CD4-positive, alpha-beta T cell (primary cell): ENCODE data around the gene CCDC102B. TPM values are rescaled to one million over a fixed set of nuclear protein-coding genes. Genes with fewer than 3 reads are reported as not detected.

Experiments
- ATAC-seq: fragments of 200-7000 bp; cut with Tn5 transposase; one replicate; pipeline ENCODE4 v1.10.0; 2022; ENCODE audit warnings: mild to moderate bottlenecking; ENCODE audit not compliant: poor library complexity
- CTCF ChIA-PET: fragments of 350-600 bp; sonication (Branson Sonifier 250); formaldehyde crosslinking; loops from one replicate; lab custom pipeline; 2021; ENCODE audit warnings: antibody characterized with exemption, inconsistent platforms; lab: Charles Lee
- POLR2A ChIA-PET: fragments of 350-600 bp; sonication (Branson Sonifier 250); formaldehyde crosslinking; loops from one replicate; lab custom pipeline; 2021; ENCODE audit warnings: antibody characterized with exemption, inconsistent platforms; lab: Charles Lee
- DNase-seq, 14 experiments: peaks; one replicate each; pipeline ENCODE4 v3.0.0-alpha.2; 2013 to 2020; ENCODE audit warnings: mixed read lengths in 2 of 14
- H3K27ac ChIP-seq, 2 donors: one replicate each; pipeline versions ENCODE4 v1.5.1 to v1.7.0; 2013; ENCODE audit warnings: low read length in 2 of 2, low read depth in 1 of 2, mild to moderate bottlenecking in 1 of 2
- H3K27me3 ChIP-seq, 2 experiments: 1 replicate in 1 of 2; 2 replicates in 1 of 2; pipeline versions ENCODE4 v1.6.1 to v1.7.0; 2013; ENCODE audit warnings: low read length in 2 of 2, control low read depth in 1 of 2, mild to moderate bottlenecking in 1 of 2, moderate library complexity in 1 of 2; ENCODE audit not compliant: insufficient read depth in 2 of 2, control insufficient read depth in 1 of 2
- H3K36me3 ChIP-seq: one replicate; pipeline ENCODE4 v1.6.1; 2013; ENCODE audit warnings: low read length, control low read depth; ENCODE audit not compliant: insufficient read depth
- H3K4me1 ChIP-seq: one replicate; pipeline ENCODE4 v1.6.1; 2013; ENCODE audit warnings: low read length, control low read depth; ENCODE audit not compliant: insufficient read depth
- H3K4me3 ChIP-seq: one replicate; pipeline ENCODE4 v1.5.1; 2013; ENCODE audit warnings: mild to moderate bottlenecking, low read length, moderate library complexity
- H3K9me3 ChIP-seq, 2 experiments: 1 replicate in 1 of 2; 2 replicates in 1 of 2; pipeline versions ENCODE4 v1.6.1 to v1.7.0; 2013; ENCODE audit warnings: low read length in 2 of 2, mild to moderate bottlenecking in 2 of 2, control low read depth in 1 of 2, moderate library complexity in 1 of 2; ENCODE audit not compliant: control insufficient read depth in 1 of 2, insufficient read depth in 1 of 2
- H3K27ac Mint-ChIP-seq: one replicate; pipeline ENCODE4 v1.8.0; 2020; ENCODE audit warnings: mixed read lengths
- H3K27me3 Mint-ChIP-seq: one replicate; pipeline ENCODE4 v1.8.0; 2021; ENCODE audit warnings: mixed read lengths
- H3K36me3 Mint-ChIP-seq: one replicate; pipeline ENCODE4 v1.8.0; 2021; ENCODE audit warnings: low read depth, mixed read lengths
- H3K4me1 Mint-ChIP-seq: one replicate; pipeline ENCODE4 v1.8.0; 2021; ENCODE audit warnings: low read depth, mixed read lengths
- H3K4me3 Mint-ChIP-seq: one replicate; pipeline ENCODE4 v1.8.0; 2020; ENCODE audit warnings: mild to moderate bottlenecking, mixed read lengths
- H3K9me3 Mint-ChIP-seq: one replicate; pipeline ENCODE4 v1.8.0; 2020; ENCODE audit warnings: mixed read lengths
- intact Hi-C, 2 experiments: fragments of 100-400 bp; cut with DNase I in 1 of 2; cut with micrococcal nuclease in 1 of 2; formaldehyde crosslinking; loops; one replicate each; pipeline versions ENCODE4 v1.15.1 to v1.9.0; 2023 to 2025; cut with DNase I, micrococcal nuclease
- polyA plus RNA-seq, 2 donors: library from polyadenylated mRNA; unstranded; fragments of 120-200 nt; gene quantifications; one replicate each; pipeline ENCODE4 v1.2.1, GENCODE V29; 2013
- total RNA-seq, 174 experiments: library from RNA in 2 of 174; stranded (reverse) in 2 of 174; gene quantifications; one replicate each; pipeline ENCODE4 v1.2.3 and lab custom pipeline; 2021 to 2026
- TF ChIP-seq, protein P1 (sequence below): fragments of 200-600 bp; IDR thresholded peaks from one replicate; pipeline ENCODE4 v1.8.0; 2022; ENCODE audit warnings: antibody characterized with exemption, mild to moderate bottlenecking

The CCDC102B gene
- total RNA-seq (1 to 10 TPM; 2.6 to 3.0 TPM), total RNA-seq (lab: John Stamatoyannopoulos, UW) (0.38 to 9.1 (median 2.7) reads per million in 172 experiments)
- polyA plus RNA-seq (2013, experiment 1 of 2) = 4.5 TPM
- polyA plus RNA-seq (2013, experiment 2 of 2) = 4.5 TPM

DNA sequence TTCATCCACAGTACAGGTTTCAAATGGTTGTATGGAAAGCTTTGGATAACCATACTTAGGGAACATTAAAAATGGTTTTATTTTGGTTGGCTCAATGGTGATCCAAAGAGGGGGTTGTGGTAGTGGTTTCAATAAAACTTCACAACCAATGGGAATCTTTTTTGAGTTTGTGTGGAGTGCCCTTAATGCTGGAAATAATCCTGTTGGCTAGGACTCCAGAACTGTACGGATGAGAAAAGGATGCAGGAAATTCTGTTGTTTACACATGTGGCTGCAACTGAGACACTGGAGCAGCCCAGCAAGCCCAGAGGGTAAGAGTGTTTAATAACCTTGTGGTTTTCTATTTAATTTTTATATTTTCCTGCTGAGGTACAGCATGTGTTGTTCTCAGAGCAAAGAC is at the start of gene CCDC102B:
Gene CCDC102B, plus strand, starts transcription at position 210 of the 400 bp plus-strand sequence. CDS start 38,684 bp downstream, outside the sequence.
- intact Hi-C loops = no loop called here
- ATAC-seq = no peak
- Histone ChIP-seq H3K4me3 (no peak within 1 kb of the TSS), H3K36me3 (no peaks in the 10 kb centered on the region), H3K27ac (no peak within 1 kb of the TSS), H3K4me1 (no peaks in the 10 kb centered on the region), H3K9me3 (no peaks in the 10 kb centered on the region), H3K27me3 (no peaks in the 10 kb centered on the region)
- Mint-ChIP-seq H3K27ac (no peak within 1 kb of the TSS), H3K9me3 (no peaks in the 10 kb centered on the region), H3K36me3 (no peaks in the 10 kb centered on the region), H3K4me1 (no peaks in the 10 kb centered on the region), H3K27me3 (no peaks in the 10 kb centered on the region), H3K4me3 (no peak within 1 kb of the TSS)
- DNase-seq = no peak
- ChIA-PET CTCF (no interaction called here), POLR2A (no interaction called here)
- TF ChIP-seq, protein P1, sequence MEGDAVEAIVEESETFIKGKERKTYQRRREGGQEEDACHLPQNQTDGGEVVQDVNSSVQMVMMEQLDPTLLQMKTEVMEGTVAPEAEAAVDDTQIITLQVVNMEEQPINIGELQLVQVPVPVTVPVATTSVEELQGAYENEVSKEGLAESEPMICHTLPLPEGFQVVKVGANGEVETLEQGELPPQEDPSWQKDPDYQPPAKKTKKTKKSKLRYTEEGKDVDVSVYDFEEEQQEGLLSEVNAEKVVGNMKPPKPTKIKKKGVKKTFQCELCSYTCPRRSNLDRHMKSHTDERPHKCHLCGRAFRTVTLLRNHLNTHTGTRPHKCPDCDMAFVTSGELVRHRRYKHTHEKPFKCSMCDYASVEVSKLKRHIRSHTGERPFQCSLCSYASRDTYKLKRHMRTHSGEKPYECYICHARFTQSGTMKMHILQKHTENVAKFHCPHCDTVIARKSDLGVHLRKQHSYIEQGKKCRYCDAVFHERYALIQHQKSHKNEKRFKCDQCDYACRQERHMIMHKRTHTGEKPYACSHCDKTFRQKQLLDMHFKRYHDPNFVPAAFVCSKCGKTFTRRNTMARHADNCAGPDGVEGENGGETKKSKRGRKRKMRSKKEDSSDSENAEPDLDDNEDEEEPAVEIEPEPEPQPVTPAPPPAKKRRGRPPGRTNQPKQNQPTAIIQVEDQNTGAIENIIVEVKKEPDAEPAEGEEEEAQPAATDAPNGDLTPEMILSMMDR = no peak

DNA sequence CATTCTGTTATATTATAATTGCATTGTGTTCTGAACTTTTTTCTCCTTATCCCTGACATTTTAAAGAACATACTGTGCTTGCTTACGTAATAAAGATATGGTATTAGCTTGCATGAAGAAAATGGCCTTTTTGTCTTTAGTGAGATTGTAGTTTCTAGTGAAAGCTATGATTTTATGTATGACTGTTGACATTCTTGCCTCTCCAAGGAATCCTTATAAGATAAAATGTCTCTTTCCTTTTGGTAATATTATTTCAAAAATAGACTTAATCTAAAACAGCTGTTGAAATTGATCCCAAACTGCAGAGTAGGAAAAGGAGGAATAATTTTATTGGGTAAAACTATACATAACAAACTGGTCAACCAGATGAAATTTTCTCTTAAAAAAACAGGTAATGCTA is 40.8 kb upstream of the CCDC102B start:
- no peak overlapping the region for H3K4me3 Mint-ChIP-seq
- no peaks in the 10 kb centered on the region for H3K27me3 ChIP-seq
- no peak overlapping the region for H3K4me3 ChIP-seq
- no peaks in the 10 kb centered on the region for H3K36me3 Mint-ChIP-seq
- intact Hi-C loops = no loop called here
- H3K27ac ChIP-seq = no peak overlapping the region
- TF ChIP-seq, protein P1 = no peak
- H3K27ac Mint-ChIP-seq = no peak overlapping the region
- no peaks in the 10 kb centered on the region for H3K9me3 Mint-ChIP-seq
- H3K9me3 ChIP-seq = peaks cover 0 to 6% of the 10 kb centered on the region in 2 experiments
- no peaks in the 10 kb centered on the region for H3K27me3 Mint-ChIP-seq
- no peak for DNase-seq
- H3K36me3 ChIP-seq = no peaks in the 10 kb centered on the region
- H3K4me1 Mint-ChIP-seq = no peaks in the 10 kb centered on the region
- ChIA-PET POLR2A (no interaction called here), CTCF (no interaction called here)
- no peak for ATAC-seq
- no peaks in the 10 kb centered on the region for H3K4me1 ChIP-seq

- no peaks in the 10 kb centered on the region for H3K9me3 Mint-ChIP-seq
- Histone ChIP-seq H3K27me3 (no peaks in the 10 kb centered on the region), H3K36me3 (no peaks in the 10 kb centered on the region), H3K4me1 (no peaks in the 10 kb centered on the region), H3K4me3 (no peak overlapping the region), H3K27ac (no peak overlapping the region), H3K9me3 (peaks cover 0 to 6% of the 10 kb centered on the region in 2 experiments)
- peaks cover 4% of the 10 kb centered on the region for H3K27me3 Mint-ChIP-seq
- no peak overlapping the region for H3K27ac Mint-ChIP-seq
- TF ChIP-seq, protein P1 = no peak
- ChIA-PET CTCF (no interaction called here), POLR2A (no interaction called here)
- no peak for DNase-seq
- H3K4me1 Mint-ChIP-seq = no peaks in the 10 kb centered on the region
- intact Hi-C loops = no loop called here
- no peak for ATAC-seq
- no peak overlapping the region for H3K4me3 Mint-ChIP-seq
- no peaks in the 10 kb centered on the region for H3K36me3 Mint-ChIP-seq
Observed at GRCh38 chr18:68759308-68759707, 38.6 kb upstream of the CCDC102B start.
